HG03060 (cell line): ENCODE measurements around the gene PACS2.
"Not testable (repeated sequence)": the region's sequence is repeated elsewhere in the genome, so short reads cannot be mapped to it uniquely, and the experiment has no call there.

ENCODE experiments used
- ATAC-seq: cut with Tn5 transposase; IDR thresholded peaks from one replicate; pipeline ENCODE4 v1.9.1; 2021; ENCODE audit warnings: low read depth, moderate number of reproducible peaks; ENCODE audit not compliant: unreplicated experiment

Gene PACS2

DNA sequence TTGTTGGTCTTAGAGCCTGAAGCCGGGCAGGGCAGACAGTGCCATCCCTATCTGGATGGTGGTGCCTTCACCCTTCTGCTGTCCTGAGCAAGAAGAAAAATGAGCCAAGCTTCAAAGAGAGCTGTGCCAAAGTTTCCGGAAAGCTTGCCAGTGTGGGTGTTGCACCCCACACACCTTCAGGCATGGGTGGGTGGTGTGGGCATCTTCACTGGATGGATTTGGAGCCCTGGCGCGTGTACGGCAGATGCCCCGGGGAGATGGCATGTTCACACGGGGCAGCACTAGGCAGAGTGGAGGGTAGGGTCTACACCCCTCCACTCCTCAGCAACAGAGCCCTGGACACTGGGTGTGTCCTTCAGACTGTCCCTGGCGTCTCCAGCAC lies 33.0 kb downstream of the PACS2 start:
- no peak for ATAC-seq

DNA sequence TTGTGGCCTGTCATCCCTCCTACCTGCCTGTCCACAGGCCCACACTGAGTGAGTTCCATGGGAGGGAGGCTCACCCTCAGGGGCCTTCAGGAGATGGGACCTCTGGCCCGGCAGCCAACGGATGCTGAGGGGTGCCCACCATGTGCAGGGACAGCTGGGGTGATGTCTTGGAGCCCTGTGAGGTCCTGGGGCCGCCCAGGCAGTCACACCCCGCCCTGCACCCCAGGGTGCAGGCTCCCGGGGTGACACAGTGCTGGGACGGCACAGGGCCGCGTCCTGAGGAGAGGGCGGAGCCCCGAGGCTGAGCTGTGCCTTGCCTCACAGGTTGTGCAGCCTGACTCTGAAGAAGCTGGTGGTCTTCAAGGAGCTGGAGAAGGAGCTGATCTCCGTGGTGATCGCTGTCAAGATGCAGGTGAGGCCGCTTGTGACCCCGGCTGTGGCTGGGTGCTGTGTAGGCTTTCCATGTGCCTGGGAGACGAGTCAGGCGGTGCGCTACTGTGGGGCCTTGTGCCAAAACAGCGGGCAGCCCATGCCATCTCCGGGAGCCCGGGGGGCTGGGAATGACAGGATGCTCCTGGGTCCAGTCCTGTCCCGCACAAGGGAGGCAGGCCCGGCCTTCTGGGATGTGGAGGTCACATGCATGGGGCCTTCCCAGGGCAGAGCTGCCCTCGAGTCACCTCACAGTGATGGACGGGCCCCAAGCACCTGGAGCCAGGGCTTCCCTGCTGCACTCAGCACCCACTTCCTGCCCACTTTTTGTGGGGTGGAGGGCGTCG lies 33.8 kb downstream of the PACS2 start:
- no peak for ATAC-seq

DNA sequence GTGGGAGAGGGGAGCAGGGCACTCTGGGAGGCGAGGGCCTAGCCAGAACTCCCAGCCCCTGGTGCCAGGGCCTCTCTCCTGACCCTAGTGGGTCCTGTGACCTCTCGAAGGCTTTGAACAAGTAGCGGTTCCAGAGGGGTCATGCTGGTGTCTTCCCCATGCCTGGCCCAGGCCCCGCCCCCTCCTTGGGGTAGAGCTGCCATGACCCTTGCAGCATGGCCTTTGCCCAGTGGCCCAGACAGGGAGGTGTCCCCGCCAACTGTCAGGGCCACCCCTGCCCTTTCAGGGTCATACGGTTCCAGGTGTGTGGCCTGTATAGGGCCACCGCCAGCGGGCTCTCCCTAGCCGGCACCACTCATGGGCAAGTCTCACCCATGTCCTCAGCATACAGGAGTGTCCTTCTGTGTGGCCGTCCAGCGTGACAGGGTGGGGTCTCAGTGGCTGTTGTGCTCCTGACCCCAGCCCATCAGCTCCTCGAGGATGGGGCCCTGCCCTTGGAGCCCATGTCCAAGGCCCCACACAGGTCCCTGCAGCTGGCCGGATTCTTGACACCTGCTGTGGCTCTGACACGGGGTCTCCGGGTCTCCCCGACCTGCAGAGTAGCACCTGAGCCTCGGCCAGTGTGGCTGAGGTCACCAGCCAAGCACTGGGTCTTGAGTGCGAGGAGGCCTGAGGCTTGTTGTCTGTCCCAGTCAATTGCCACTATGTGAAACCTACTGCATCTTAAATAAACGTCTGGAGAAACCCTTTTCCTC lies 34.6 kb downstream of the PACS2 start:
- ATAC-seq, result no peak

DNA sequence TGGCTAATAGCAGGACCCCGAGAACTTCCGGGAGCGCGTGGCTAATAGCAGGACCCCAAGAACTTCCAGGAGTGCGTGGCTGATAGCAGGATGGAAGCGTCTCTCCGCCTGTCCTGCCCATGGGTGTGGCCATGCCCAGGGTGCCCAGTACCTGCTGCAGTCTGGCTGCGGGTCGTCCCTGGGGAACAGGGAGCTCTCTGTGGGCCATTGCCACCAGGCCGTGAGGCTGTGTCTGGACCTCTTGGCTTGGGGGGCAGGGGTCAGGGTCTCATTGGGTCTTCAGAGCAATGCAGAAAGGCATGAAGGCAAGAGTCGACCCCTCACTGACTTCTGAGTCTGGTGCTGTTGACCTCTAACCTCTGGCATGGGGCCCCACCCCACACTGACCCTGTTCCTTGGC lies 35.4 kb downstream of the PACS2 start:
- ATAC-seq, result no peak

DNA sequence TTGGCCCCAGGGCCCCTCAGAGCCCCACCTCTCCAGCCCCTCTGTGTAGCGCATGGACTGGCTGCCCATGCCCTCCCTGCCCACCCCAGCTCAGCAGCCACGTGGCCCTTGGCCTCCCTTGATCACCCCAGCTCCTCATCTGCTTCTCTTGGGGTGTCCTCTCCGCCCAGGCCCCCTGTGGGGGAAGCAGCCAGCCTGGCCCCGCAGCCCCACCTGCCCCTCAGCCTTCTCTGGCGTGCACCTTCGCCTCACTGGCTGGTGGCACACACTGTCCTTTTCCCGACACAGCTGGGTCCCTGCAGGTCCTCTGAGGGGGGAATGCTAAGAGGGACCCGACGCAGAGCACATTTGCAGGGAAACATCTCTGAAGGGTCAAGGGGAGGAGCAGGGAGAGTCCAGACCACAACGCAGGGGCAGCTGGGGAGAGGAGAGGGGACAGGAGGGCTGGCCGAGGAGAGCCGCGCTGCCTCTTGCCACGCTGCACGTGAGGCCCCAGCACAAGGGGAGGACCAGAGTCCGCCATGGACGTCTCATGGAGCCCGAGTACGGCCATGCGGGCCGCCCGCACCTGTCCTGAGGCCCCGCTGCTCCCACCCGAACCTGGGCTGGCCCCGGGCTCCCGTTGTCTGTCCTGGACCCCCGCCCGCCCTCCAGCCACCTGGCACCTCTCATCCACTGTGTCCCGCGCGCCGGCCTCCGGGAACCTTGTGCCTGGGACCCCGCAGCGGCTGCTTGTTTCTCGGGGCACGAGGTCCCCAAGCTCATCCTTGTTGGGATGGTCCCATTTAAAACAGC lies 36.1 kb downstream of the PACS2 start:
- ATAC-seq, result no peak

DNA sequence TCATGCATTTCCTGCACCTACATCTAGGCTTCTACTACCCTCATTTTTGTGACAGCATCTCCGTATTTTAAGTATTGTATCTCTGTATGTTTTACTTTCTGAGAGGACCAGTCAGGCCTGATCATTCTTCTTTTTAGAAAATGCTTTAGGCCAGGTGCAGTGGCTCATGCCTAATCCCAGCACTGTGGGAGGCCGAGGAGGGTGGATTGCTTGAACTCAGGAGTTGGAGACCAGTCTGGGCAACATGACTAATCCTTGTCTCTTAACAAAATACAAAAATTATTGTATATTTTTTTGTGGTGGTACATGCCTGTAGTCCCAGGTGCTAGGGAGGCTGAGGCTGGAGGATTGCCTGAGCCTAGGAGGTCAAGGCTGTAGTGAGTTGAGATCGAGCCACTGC lies 36.9 kb downstream of the PACS2 start:
- no peak for ATAC-seq

DNA sequence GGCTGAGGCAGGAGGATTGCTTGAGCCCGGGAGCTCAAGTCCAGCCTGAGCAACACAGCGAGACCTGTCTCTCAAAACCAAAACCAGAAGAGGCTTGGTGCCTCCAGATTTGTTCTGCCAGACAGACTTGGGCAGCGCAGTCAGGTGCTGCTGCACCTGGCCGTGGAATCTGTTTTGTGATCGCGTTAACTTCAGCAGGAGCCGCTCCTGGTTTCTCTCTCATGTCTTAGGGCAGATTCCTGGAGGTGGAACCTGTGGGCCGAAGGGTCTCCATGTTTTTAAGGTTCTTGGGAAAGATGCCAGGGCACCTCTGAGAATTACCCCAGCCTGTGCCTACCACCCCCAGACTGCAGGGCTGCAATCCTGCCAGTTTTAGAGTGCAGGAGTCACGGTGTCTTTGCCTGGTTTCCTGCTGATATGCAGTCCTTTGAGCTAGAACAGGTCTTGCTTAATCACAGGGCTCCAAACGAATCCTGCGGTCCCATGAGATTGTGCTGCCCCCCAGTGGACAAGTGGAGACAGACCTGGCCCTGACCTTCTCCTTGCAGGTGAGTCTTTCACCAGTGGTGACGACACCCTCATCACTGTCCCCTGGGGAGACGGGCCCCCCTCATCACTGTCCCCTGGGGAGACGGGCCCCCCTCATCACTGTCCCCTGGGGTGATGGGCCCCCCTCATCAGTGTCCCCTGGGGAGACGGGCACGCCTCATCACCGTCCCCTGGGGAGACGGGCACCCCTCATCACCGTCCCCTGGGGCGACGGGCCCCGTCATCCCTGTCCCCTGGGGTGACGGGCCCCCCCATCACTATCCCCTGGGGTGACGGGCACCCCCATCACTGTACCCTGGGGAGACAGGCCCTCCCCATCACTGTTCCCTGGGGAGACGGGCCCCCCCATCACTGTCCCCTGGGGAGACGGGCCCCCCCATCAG lies 37.6 kb downstream of the PACS2 start:
- ATAC-seq, result no peak

DNA sequence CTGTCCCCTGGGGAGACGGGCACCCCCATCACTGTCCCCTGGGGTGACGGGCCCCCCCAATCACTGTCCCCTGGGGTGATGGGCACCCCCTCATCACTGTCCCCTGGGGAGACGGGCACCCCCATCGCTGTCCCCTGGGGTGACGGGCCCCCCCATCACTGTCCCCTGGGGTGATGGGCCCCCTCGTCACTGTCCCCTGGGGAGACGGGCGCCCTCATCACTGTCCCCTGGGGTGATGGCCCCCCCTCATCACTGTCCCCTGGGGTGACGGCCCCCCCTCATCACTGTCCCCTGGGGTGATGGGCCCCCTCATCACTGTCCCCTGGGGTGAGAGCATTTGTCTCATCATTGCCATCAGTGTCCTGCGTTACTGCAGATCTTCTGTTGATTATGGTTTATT lies 38.6 kb downstream of the PACS2 start:
- no peak for ATAC-seq

DNA sequence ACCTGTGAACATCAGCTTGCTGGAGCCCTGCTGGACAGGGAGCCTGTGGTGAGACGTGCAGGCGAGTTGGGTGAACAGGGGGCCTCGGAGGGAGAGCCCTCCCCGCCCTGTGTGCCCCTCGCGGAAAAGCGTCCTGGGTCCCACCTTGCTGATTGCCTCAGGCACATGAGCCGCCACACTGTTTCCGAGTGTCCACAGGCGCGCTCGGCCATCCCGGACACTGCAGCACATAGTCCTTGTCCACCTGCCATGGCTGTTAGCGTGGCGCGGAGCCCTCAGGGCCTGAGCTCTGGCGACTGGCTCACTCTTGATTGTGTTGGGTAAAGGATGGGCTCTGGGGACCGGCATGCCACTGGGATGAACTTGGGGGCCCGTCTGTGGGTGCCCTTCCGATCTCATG lies 40.0 kb downstream of the PACS2 start:
- ATAC-seq, result no peak

DNA sequence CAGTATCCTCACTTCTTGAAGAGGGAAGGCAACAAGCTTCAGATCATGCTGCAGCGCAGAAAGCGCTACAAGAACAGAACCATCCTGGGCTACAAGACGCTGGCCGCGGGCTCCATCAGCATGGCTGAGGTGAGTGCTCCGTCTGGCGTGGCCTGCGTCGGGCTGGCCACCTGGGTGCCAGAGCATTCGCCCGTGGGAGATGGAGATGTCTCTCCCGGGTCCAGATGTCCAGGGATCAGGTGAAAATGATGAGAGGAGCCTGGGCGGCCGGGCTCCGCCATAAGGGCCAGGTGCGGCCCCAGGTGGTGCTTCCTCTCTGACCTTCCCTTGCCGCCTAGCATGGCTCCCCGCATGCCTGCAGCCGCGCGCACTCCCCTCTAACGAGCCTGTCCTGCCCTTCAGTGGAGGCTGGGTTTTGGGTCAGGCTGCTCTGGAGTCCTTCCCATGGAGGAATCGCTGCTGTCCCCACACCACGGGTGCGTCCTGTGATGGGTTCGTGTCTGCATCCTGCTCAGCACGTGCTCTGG lies 40.6 kb downstream of the PACS2 start:
- ATAC-seq, result no peak

DNA sequence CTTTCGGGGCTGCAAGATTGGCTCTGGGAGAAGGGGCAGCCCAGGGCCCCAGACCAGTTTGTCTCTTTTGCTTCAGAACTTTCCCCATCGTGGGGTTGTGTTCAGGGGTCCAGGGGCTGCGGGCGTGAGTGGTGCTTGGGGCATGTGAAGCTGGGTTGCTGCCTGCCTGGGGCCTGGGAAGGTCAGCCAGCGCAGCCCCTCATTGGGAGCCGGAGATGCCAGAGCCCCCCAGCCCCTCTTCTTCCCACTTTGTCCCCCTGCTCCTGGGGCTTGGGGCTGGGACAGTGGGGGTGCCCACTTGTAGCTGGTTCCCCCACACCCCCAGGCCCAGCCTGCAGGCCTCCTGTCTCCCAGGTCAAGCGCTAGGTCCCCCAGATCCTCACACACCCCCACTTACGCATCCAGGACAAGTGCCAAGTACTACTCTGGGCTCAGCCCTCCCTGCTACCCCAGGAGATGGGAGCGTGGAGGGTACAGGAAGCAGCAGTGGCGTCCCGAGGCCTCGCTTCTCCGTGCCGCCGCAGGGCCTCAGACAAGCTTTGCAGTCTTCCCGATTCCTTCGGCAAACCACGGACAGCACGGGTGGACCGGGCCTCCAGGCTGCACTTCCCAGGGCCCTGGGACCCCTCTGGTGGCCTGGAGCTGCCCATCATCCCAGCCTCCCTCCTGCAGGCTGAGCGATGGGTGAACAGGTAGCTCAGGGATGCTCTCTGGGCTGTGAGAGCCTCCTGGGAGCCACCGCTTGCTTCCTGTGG lies 41.5 kb downstream of the PACS2 start:
- no peak for ATAC-seq

DNA sequence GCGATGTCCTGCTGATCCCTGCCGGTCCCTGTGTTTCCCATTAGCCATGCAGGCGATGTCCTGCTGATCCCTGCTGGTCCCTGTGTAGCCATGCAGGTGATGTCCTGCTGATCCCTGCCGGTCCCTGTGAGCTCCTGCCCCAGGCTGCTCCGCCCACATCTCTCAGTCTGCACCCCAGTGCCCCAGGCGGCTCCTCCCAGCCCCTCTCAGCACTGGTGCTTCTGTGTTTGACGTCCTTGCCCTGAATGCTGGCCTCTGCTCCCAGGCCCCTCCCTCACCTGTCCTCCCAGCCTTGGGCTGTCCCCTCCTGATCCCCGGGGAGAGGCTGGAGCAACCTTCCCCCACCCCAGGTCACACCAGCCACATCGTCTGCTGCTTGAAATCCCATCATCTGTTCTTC lies 42.4 kb downstream of the PACS2 start:
- ATAC-seq, result no peak

DNA sequence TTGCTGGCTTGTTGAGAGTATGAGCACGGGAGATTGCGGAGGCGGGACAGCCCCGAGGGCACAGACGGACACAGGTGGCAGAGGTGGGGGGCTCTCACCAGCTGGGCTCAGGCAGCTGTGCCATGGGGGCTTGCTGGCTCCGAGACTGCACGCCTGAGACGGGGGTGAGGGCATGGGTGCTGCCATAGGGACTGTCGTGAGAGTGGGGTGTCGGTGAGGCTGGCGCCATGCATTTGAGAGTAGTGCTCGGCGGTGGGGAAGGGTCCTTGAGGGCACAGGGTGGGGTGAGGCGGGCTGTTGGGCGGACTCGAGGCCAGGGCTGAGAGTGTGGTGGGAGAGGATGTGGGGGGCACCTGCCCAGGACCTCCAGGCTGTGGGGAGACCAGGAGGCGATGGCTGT lies 43.1 kb downstream of the PACS2 start:
- no peak for ATAC-seq

DNA sequence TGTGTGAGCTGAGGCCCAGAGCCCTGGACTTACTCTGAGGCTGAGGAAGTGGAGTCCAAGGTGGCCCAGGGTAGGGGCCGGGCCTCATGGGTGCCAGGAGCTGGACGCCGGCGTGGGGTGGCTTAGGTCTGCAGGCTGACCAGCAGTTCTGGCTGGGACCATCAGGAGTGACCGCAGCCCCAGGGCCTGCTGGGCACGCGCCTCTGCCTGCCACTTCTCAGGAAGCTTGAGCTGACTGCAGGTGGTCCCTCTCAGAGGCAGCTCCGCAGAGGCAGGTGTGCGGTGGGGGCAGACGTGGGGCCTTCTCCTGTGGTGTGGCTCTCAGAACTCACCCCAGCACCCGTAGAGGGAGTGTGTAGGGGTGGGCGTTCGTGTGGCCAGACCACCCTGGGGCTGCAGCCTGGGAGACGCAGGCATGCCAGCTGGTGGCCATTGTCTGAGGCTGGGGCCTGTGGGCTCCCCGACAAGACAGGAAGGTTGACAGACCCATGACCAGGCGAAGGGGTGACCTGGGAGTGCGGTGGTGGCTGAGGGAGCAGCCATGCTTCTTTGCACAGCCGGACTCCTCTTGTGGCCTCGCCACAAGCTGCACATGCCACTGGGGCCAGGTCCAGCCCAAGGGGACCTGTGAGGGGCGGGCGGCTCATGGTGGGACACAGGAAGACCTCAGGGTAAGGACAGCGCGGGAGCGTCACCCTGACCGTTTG lies 43.7 kb downstream of the PACS2 start:
- no peak for ATAC-seq

DNA sequence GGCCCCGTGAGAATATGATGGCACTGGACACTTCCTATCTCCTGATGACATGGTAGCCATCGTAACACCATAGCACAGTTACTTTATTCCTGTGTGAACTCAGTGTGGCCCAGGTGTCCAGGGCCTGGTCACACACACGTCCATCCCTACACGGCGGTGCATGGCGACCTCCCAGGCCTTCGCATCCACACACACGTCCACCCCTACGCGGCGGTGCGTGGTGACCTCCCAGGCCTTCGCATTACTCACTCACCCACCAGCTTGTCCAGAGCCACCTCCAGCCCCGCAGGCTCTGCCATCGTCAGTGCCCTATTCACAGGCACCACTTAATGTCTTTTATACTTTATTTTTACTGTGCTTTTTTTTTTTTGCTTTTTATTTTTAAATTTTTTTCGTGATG lies 44.4 kb downstream of the PACS2 start:
- no peak for ATAC-seq

DNA sequence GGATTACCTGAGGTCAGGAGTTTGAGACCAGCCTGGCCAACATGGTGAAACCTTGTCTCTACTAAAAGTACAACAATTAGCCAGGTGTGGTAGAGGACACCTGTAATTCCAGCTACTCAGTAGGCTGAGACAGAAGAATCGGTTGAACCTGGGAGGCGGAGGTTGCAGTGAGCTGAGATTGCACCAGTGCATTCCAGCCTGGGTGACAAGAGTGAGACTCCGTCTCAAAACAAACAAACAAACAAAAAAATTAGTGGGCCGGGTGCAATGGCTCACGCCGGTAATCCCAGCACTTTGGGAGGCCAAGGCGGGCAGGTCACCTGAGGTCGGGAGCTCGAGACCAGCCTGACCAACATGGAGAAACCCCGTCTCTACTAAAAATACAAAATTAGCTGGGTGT lies 46.9 kb downstream of the PACS2 start:
- ATAC-seq, result not testable (repeated sequence)

DNA sequence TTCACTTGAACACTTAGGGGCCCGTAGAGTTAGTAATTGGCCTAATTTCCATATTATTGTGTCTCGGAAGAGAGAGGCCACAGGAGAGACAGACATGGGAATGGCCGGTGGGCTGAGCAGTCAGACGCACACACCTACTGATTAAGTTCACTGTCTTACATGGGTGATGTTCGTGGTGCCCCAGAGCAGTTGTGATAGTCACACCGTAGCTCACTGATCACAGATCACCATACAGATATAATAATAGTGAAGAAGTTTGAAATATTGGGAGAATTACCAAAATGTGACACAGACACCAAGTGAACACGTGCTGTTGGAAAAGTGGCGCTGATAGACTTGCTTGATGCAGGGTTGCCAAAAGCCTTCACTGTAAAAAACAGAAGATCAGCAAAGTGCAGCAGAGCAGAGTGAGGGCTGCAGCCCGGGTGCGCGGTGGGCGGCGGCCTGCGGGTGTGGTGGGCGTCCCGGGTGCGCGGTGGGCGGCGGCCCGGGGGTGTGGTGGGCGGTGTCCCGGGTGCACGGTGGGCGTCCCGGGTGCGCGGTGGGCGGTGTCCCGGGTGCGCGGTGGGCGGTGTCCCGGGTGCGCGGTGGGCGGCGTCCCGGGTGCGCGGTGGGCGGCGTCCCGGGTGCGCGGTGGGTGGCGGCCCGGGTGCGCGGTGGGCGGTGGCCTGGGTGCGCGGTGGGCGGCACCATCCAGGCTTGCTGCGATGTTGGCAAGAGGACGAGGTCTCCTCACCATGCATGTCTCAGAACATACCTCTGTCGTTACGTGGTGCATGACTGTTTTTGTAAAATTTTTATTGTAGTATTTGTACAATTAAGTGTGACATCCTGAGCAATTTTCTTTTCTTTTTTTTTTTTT lies 49.5 kb downstream of the PACS2 start:
- ATAC-seq, result no peak

DNA sequence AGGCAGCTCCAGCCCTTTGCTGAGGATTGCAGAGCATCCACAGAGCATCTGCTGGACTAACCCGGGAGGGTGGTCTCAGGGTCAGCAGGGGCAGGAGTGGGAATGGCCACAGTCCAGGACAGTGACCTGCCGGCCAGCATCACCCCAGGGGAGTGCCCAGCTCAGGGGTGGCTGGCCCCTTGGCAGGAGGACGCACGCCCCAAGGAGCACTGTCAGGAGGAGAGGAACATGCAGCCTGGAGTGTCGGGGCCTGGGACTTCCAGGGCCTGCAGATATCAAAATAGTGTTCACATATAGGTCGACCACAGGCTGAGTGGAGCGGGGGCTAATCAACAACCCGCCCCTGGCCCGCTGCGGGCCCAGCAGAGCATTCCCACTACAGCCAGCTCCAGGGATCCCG lies 50.6 kb downstream of the PACS2 start:
- ATAC-seq, result no peak
